ENCODE measurements around the gene CEP170B.

- TF ChIP-seq CTCF (IDR thresholded peaks at IDR 0.05) (no peak), POLR2A (IDR thresholded peaks at IDR 0.05) (no peak)
These were observed 67.0 kb downstream of the CEP170B start for GRCh38 chr14:104931771-104932675.

Data from prostate gland (tissue), 2 donors.